Measurements from ENCODE around the gene SPSB3.

The SPSB3 gene

DNA sequence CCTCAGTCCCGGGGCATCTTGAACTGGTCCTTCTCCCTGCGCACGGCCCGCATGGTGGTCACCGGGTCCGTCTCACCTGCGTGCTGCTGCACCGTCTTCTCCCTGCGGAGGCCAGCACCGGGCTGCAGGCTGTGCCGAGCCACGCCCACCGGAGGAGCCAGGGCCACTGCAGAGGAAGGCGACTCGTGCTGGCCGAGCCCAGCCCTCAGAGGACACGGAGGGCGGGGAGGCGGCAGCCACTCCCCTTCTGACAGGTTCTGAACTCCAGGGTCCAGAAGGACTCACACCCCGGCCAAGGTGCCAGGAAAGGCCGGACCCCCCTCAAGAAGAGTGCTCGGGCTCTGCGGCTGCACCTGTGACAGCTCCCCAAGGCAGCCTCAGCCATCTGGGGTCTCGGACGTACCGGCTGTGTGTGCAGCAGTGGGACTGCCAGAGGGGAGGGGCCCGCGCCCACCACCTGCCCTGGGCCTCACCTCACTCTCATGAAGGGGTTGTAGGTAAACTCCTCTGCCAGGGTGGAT is 27.0 kb upstream of the SPSB3 start:
- no peaks in the 10 kb centered on the region for H3F3A ChIP-seq (ENCODE audit: control insufficient read depth, insufficient read depth)
- no peaks in the 10 kb centered on the region for H3K27me3 ChIP-seq (ENCODE audit: control insufficient read depth, low read length)
- H3K4me2 ChIP-seq (ENCODE audit: low read length), result no peak overlapping the region
- H3K27ac ChIP-seq (ENCODE audit: low read depth, low read length), result no peak overlapping the region
- no peaks in the 10 kb centered on the region for H3K9me2 ChIP-seq (replicated peaks; ENCODE audit: control insufficient read depth, low read length)
- no peaks in the 10 kb centered on the region for H3K4me1 ChIP-seq (ENCODE audit: control insufficient read depth, low read length)
- H3K9me3 ChIP-seq (ENCODE audit: control insufficient read depth, insufficient read depth, low read length), result no peaks in the 10 kb centered on the region
- H3K79me2 ChIP-seq (ENCODE audit: control insufficient read depth, low read length), result no peaks in the 10 kb centered on the region
- TF ChIP-seq EZH2phosphoT487 (IDR thresholded peaks at IDR 0.05; ENCODE audit: borderline replicate concordance, low read length), result no peak
- TF ChIP-seq, protein P1, sequence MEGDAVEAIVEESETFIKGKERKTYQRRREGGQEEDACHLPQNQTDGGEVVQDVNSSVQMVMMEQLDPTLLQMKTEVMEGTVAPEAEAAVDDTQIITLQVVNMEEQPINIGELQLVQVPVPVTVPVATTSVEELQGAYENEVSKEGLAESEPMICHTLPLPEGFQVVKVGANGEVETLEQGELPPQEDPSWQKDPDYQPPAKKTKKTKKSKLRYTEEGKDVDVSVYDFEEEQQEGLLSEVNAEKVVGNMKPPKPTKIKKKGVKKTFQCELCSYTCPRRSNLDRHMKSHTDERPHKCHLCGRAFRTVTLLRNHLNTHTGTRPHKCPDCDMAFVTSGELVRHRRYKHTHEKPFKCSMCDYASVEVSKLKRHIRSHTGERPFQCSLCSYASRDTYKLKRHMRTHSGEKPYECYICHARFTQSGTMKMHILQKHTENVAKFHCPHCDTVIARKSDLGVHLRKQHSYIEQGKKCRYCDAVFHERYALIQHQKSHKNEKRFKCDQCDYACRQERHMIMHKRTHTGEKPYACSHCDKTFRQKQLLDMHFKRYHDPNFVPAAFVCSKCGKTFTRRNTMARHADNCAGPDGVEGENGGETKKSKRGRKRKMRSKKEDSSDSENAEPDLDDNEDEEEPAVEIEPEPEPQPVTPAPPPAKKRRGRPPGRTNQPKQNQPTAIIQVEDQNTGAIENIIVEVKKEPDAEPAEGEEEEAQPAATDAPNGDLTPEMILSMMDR (IDR thresholded peaks at IDR 0.05; ENCODE audit: low read depth, low read length, poor library complexity, severe bottlenecking), result no peak
- H4K20me1 ChIP-seq (ENCODE audit: control insufficient read depth, insufficient read depth, low read depth, low read length), result no peaks in the 10 kb centered on the region
- no peak overlapping the region for H3K4me3 ChIP-seq (ENCODE audit: low read length)
- H3K36me3 ChIP-seq (ENCODE audit: control insufficient read depth, low read length), result no peaks in the 10 kb centered on the region

DNA sequence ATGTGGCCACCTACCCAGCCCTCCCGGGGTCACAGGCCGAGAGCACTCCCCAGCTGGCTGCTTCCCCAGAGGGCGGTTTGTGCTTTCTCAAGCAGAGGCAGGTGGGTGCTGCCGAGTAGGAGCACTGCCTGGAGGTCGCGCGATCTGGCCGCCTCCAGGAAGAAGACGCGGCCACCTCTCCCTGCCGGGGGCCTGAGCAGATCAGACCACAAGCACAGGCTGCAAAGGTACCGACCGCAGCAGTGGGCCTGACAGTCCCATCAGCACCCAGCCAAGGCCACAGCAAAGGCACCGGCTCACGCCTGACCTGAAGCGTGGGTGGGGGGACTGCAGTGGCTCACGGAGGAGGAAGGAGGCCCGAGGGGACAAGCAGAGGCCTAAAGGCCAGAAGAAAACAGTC is 26.3 kb upstream of the SPSB3 start:
- H3F3A ChIP-seq (ENCODE audit: control insufficient read depth, insufficient read depth), result no peaks in the 10 kb centered on the region
- no peaks in the 10 kb centered on the region for H3K36me3 ChIP-seq (ENCODE audit: control insufficient read depth, low read length)
- no peaks in the 10 kb centered on the region for H4K20me1 ChIP-seq (ENCODE audit: control insufficient read depth, insufficient read depth, low read depth, low read length)
- H3K9me3 ChIP-seq (ENCODE audit: control insufficient read depth, insufficient read depth, low read length), result no peaks in the 10 kb centered on the region
- H3K27ac ChIP-seq (ENCODE audit: low read depth, low read length), result no peak overlapping the region
- TF ChIP-seq EZH2phosphoT487 (IDR thresholded peaks at IDR 0.05; ENCODE audit: borderline replicate concordance, low read length), result no peak
- TF ChIP-seq, protein P1 (IDR thresholded peaks at IDR 0.05; ENCODE audit: low read depth, low read length, poor library complexity, severe bottlenecking), result no peak
- no peaks in the 10 kb centered on the region for H3K79me2 ChIP-seq (ENCODE audit: control insufficient read depth, low read length)
- no peaks in the 10 kb centered on the region for H3K9me2 ChIP-seq (replicated peaks; ENCODE audit: control insufficient read depth, low read length)
- no peak overlapping the region for H3K4me3 ChIP-seq (ENCODE audit: low read length)
- H3K27me3 ChIP-seq (ENCODE audit: control insufficient read depth, low read length), result no peaks in the 10 kb centered on the region
- no peaks in the 10 kb centered on the region for H3K4me1 ChIP-seq (ENCODE audit: control insufficient read depth, low read length)
- H3K4me2 ChIP-seq (ENCODE audit: low read length), result no peak overlapping the region

DNA sequence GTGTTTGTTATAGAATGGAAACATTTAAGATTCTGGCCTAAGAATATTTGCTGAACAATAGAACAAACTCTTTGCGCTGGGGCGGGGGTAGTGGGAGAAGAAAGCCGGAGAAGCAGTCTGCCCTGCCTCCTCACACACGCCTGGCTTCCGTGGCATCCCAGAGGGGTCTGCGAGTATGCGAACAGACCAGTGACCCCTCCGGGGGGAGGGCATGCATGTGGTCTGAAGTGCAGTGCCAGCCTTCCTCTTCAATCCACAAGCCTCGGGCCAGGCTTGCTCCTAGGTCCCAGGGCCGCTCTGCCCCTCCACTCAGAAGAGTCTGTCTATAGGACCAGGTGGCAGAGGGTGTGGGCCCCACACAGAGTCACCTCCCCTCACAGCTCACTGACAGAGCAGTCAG is 25.3 kb upstream of the SPSB3 start:
- Histone ChIP-seq H3K4me3 (ENCODE audit: low read length) (no peak overlapping the region), H3F3A (ENCODE audit: control insufficient read depth, insufficient read depth) (no peaks in the 10 kb centered on the region), H3K9me2 (replicated peaks; ENCODE audit: control insufficient read depth, low read length) (no peaks in the 10 kb centered on the region), H3K36me3 (ENCODE audit: control insufficient read depth, low read length) (no peaks in the 10 kb centered on the region), H4K20me1 (ENCODE audit: control insufficient read depth, insufficient read depth, low read depth, low read length) (no peaks in the 10 kb centered on the region), H3K27ac (ENCODE audit: low read depth, low read length) (no peak overlapping the region), H3K27me3 (ENCODE audit: control insufficient read depth, low read length) (no peaks in the 10 kb centered on the region), H3K9me3 (ENCODE audit: control insufficient read depth, insufficient read depth, low read length) (no peaks in the 10 kb centered on the region), H3K4me2 (ENCODE audit: low read length) (no peak overlapping the region), H3K4me1 (ENCODE audit: control insufficient read depth, low read length) (no peaks in the 10 kb centered on the region), H3K79me2 (ENCODE audit: control insufficient read depth, low read length) (no peaks in the 10 kb centered on the region)
- TF ChIP-seq EZH2phosphoT487 (IDR thresholded peaks at IDR 0.05; ENCODE audit: borderline replicate concordance, low read length), result no peak
- TF ChIP-seq, protein P1 (IDR thresholded peaks at IDR 0.05; ENCODE audit: low read depth, low read length, poor library complexity, severe bottlenecking), result no peak

All from DOHH2 (cell line).